ENCODE results near the gene PAXX.

The PAXX gene

DNA sequence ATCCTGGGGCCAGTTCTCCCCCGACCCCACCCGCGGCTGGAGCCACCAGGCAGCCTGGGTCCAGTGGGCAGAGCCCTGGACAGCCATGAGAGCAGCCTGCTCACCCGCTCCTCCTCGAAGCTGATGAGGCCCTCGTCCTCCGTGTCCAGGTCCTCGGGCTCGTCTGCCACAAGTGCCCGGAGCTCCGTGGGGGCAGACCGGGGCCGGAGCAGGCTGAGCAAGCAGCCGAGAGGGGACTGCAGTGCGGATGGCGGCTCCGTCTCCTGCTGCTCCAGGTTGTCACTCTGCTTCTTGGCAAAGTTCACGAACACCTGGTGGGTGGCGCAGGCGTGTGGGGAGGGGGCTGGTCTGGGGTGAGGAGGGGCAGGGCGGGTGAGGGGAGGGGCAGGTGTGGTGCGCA lies 16.1 kb downstream of the PAXX start:
- TF ChIP-seq, protein P1, sequence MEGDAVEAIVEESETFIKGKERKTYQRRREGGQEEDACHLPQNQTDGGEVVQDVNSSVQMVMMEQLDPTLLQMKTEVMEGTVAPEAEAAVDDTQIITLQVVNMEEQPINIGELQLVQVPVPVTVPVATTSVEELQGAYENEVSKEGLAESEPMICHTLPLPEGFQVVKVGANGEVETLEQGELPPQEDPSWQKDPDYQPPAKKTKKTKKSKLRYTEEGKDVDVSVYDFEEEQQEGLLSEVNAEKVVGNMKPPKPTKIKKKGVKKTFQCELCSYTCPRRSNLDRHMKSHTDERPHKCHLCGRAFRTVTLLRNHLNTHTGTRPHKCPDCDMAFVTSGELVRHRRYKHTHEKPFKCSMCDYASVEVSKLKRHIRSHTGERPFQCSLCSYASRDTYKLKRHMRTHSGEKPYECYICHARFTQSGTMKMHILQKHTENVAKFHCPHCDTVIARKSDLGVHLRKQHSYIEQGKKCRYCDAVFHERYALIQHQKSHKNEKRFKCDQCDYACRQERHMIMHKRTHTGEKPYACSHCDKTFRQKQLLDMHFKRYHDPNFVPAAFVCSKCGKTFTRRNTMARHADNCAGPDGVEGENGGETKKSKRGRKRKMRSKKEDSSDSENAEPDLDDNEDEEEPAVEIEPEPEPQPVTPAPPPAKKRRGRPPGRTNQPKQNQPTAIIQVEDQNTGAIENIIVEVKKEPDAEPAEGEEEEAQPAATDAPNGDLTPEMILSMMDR (IDR thresholded peaks at IDR 0.05; ENCODE audit: low read depth, low read length), result no peak
- TF ChIP-seq POLR2A (IDR thresholded peaks at IDR 0.05; ENCODE audit: extremely low read depth, insufficient read length) (no peak), MYC (IDR thresholded peaks at IDR 0.05; ENCODE audit: low read depth, low read length) (no peak)
- TF ChIP-seq, protein P2, sequence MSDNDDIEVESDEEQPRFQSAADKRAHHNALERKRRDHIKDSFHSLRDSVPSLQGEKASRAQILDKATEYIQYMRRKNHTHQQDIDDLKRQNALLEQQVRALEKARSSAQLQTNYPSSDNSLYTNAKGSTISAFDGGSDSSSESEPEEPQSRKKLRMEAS (IDR thresholded peaks at IDR 0.05; ENCODE audit: low read depth, low read length), result no peak
- no peak overlapping the region for H3K4me3 ChIP-seq (ENCODE audit: low read depth, low read length)
- no peak for DNase-seq (ENCODE audit: low read depth)

DNA sequence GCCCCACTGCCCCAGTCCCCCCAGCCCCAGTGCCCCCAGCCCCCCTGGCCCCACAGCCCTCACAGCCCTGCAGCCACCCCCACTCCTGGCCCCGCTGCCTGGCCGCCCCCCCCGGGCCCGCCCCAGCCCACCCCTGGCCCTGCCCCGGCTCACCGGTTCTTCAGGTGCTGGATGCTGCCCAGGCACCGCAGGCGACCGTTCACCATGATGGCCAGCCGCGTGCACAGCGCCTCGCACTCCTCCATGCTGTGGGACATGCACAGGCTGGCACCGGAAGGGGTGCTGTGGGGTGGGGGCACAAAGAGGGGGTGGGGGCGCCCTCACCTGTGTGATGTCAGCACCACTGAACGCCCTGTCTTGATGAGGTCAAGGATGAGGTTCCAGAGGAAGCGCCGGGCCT lies 17.0 kb downstream of the PAXX start:
- no peak overlapping the region for H3K4me3 ChIP-seq (ENCODE audit: low read depth, low read length)
- no peak for TF ChIP-seq MYC (IDR thresholded peaks at IDR 0.05; ENCODE audit: low read depth, low read length)
- TF ChIP-seq POLR2A (IDR thresholded peaks at IDR 0.05; ENCODE audit: extremely low read depth, insufficient read length), result no peak
- TF ChIP-seq, protein P1 (IDR thresholded peaks at IDR 0.05; ENCODE audit: low read depth, low read length), result no peak
- TF ChIP-seq, protein P2 (IDR thresholded peaks at IDR 0.05; ENCODE audit: low read depth, low read length), result no peak
- DNase-seq (ENCODE audit: low read depth), result no peak

DNA sequence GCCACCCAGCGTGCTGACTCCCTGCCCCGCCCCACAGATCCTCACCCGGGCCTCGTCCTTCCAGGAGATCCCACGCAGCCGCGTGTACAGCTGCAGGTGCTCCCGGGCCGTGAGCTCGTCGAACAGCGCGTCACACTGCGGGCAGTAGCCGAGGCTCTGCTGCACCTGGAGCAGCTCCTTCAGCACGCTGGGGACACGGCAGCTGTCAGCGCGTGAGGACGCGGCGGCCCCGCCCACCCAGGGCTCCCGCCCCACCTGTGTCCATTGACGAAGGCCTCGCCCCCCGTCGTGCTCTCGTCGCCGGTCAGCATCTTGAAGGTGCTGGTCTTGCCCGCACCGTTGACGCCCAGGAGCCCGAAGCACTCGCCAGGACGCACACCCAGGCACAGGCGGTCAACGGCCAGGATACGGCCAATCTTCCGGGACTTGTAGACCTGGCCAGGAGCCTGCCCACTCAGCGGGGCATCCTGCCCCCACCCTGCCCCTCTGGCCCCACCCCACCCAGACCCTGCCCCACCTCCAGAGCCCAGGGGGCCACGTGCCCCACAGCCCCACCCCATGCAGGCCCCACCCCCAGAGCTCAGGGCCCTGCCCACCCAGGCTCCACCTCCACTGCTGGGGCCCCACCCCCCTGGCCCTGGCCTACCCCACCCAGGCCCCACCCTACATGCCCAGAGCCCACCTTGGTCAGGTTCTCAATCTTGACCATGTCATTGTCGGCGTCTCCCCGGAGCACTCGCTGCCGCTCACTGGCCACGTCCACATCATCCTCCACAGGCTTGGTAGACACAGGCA lies 17.9 kb downstream of the PAXX start:
- H3K4me3 ChIP-seq (ENCODE audit: low read depth, low read length), result no peak overlapping the region
- DNase-seq (ENCODE audit: low read depth), result no peak
- TF ChIP-seq MYC (IDR thresholded peaks at IDR 0.05; ENCODE audit: low read depth, low read length) (no peak), POLR2A (IDR thresholded peaks at IDR 0.05; ENCODE audit: extremely low read depth, insufficient read length) (no peak)
- TF ChIP-seq, protein P1 (IDR thresholded peaks at IDR 0.05; ENCODE audit: low read depth, low read length), result no peak
- TF ChIP-seq, protein P2 (IDR thresholded peaks at IDR 0.05; ENCODE audit: low read depth, low read length), result no peak

DNA sequence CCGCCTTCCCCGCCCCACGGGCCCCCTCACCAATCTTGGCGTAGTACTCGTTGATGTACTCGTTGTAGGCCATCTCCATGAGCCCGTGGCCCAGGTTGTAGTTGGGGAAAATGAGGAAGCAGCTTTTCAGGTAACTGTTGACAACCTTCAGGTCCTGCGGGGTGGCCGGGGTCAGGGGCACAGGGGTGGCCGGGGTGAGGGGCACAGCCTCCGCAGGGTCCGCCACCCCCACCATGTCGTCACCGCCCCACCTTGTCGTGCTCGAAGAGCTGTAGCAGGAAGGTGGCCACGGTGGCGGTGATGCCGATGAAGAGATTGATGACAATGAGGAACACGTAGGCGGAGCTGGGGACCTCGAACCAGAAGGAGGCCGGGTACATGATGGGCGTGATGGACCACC lies 18.9 kb downstream of the PAXX start:
- DNase-seq (ENCODE audit: low read depth), result no peak
- TF ChIP-seq, protein P2 (IDR thresholded peaks at IDR 0.05; ENCODE audit: low read depth, low read length), result no peak
- TF ChIP-seq, protein P1 (IDR thresholded peaks at IDR 0.05; ENCODE audit: low read depth, low read length), result no peak
- TF ChIP-seq MYC (IDR thresholded peaks at IDR 0.05; ENCODE audit: low read depth, low read length), result no peak
- no peak for TF ChIP-seq POLR2A (IDR thresholded peaks at IDR 0.05; ENCODE audit: extremely low read depth, insufficient read length)
- H3K4me3 ChIP-seq (ENCODE audit: low read depth, low read length), result no peak overlapping the region

DNA sequence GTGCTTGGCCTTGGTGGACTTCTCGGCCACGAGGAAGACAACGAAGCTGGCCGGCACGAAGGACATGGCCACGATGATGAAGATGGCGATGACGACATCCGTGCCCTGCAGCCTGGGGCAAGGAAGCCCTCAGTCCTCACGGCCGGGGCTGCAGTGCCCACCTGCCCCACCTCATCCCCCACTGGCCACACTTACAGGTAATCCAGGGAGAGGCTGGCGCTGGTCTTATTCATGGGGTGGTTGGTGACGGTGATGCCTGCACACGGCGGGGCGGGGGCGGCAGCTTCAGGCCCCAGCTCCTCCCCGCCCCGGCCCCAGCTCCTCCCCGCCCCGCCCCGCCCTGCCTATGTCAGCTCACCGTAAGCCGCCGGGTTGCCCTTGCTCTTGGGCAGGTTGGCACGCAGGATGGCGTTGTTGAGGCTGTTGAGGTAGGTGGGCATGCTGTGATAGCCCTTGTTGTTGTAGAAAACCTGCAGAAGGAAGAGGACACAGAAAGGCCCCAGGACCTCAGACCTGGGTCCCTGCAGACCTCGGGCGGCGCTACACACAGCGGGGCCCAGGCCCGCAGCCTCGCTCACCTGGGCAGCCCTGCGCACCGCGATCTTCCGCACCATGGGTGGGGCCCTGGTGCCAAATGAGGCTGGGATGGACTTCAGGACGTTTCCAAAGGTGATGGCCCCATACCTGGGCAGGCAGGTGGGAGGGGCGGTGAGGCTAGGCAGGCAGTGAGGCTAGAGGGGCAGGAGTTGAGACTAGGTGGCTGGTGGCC lies 19.9 kb downstream of the PAXX start:
- no peak for DNase-seq (ENCODE audit: low read depth)
- TF ChIP-seq, protein P2 (IDR thresholded peaks at IDR 0.05; ENCODE audit: low read depth, low read length), result no peak
- TF ChIP-seq, protein P1 (IDR thresholded peaks at IDR 0.05; ENCODE audit: low read depth, low read length), result no peak
- TF ChIP-seq POLR2A (IDR thresholded peaks at IDR 0.05; ENCODE audit: extremely low read depth, insufficient read length), result no peak
- no peak for TF ChIP-seq MYC (IDR thresholded peaks at IDR 0.05; ENCODE audit: low read depth, low read length)
- H3K4me3 ChIP-seq (ENCODE audit: low read depth, low read length), result no peak overlapping the region
